Measurements from ENCODE around the gene LUC7L3.

DNA sequence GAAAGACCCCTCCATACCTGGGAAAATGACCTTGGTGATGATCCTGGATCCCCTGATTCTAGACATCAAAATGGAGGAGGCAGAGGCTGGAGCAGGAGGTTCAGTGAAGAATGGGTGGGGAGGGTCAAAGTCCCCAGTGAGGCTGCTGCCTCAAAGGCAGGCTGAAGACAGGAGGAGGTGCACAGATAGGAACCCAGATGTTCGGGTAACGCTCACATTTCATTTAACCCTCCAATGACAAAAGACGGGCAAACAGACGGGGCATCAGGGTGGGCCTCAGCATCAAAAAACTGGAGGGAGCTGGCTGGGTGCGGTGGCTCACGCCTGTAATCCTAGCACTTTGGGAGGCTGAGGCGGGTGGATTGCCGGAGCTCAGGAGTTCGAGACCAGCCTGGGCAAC lies 48.0 kb downstream of the LUC7L3 start, which contains the start of gene ANKRD40CL:
- TF ChIP-seq ZNF274 (IDR thresholded peaks at IDR 0.05; ENCODE audit: low read depth, low read length) (no peak), SUZ12 (IDR thresholded peaks at IDR 0.05; ENCODE audit: extremely low read depth, insufficient read depth, insufficient read length) (no peak)
